ENCODE data around the gene RABGAP1L.
"Not testable (repeated sequence)": the region's sequence is repeated elsewhere in the genome, so short reads cannot be mapped to it uniquely, and the experiment has no call there.

- not testable (repeated sequence) for TF ChIP-seq POLR2AphosphoS5, CTCF, POLR2A, EP300 (IDR thresholded peaks at IDR 0.05)
Observed at GRCh38 chr1:174588618-174589017, 429.3 kb downstream of the RABGAP1L start.
